Measurements from ENCODE around the gene IRS4. TPM values are rescaled to one million over a fixed set of nuclear protein-coding genes. Genes with fewer than 3 reads are reported as not detected.

Gene IRS4
- total RNA-seq, 4 donors from 2014 or later: 2.7 to 11.9 (median 10.5) TPM

DNA sequence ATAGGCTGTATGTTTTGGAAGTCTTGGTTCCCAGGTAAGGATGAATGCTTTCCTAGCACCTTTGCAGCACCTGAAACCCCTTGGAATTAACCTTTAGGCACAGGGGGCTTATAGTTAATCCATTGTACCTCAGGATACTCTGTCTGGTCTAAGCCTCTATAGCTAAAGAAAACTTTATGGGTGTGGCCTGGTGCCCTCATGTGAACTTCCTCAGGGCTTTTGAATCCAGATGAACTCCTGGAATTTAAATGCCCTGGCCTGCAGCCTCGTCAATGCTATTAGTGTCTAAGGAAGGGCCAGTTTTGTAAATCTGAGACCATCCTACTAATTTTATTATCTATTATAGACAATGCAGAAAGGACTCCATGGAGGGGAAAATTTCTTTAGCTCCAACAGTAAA is 33.8 kb downstream of the IRS4 start:
- H3K27me3 ChIP-seq: no peaks in the 10 kb centered on the region
- WGBS, 2 donors: 14 to 50% methylated on average over 1 of the region's 1 CpG
- no peak for DNase-seq
- no peaks in the 10 kb centered on the region for H3K4me1 ChIP-seq
- intact Hi-C loops (cut with DNase I): no loop called here
- no peak overlapping the region for H3K4me3 ChIP-seq (replicated peaks in 1 of 3)
- no peaks in the 10 kb centered on the region for H3K9me3 ChIP-seq
- no peak overlapping the region for H3K27ac ChIP-seq
- no peak for TF ChIP-seq POLR2A (IDR thresholded peaks at IDR 0.05)
- TF ChIP-seq, protein P1, sequence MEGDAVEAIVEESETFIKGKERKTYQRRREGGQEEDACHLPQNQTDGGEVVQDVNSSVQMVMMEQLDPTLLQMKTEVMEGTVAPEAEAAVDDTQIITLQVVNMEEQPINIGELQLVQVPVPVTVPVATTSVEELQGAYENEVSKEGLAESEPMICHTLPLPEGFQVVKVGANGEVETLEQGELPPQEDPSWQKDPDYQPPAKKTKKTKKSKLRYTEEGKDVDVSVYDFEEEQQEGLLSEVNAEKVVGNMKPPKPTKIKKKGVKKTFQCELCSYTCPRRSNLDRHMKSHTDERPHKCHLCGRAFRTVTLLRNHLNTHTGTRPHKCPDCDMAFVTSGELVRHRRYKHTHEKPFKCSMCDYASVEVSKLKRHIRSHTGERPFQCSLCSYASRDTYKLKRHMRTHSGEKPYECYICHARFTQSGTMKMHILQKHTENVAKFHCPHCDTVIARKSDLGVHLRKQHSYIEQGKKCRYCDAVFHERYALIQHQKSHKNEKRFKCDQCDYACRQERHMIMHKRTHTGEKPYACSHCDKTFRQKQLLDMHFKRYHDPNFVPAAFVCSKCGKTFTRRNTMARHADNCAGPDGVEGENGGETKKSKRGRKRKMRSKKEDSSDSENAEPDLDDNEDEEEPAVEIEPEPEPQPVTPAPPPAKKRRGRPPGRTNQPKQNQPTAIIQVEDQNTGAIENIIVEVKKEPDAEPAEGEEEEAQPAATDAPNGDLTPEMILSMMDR (IDR thresholded peaks at IDR 0.05): no peak
- no peaks in the 10 kb centered on the region for H3K36me3 ChIP-seq

DNA sequence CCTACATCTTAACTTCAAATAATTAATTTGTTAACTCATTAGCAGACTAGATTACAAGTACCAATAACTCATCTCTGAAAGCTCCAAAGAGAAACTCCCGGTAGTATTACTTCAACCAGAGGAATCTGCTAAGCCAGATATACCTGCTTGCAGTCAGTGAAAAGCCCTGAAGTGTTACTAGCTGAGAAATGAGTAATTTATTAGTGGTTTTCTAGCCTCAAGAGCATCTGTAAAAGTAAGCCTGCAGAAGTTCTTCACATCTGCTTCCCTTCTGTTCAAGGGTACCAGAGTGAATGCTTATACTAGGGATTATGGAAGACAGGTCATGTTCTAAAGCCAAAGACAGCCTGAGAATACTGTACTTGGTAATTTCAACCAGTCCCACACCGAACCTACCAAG is 34.7 kb downstream of the IRS4 start:
- Histone ChIP-seq H3K9me3 (no peaks in the 10 kb centered on the region), H3K27ac (no peak overlapping the region), H3K27me3 (no peaks in the 10 kb centered on the region), H3K4me1 (no peaks in the 10 kb centered on the region), H3K36me3 (no peaks in the 10 kb centered on the region), H3K4me3 (replicated peaks in 1 of 3) (no peak overlapping the region)
- no peak for TF ChIP-seq POLR2A (IDR thresholded peaks at IDR 0.05)
- TF ChIP-seq, protein P1 (IDR thresholded peaks at IDR 0.05): no peak
- intact Hi-C loops (cut with DNase I): no loop called here
- WGBS, 2 donors: 80 to 95% methylated on average over 1 to 2 of the region's 2 CpGs
- no peak for DNase-seq

DNA sequence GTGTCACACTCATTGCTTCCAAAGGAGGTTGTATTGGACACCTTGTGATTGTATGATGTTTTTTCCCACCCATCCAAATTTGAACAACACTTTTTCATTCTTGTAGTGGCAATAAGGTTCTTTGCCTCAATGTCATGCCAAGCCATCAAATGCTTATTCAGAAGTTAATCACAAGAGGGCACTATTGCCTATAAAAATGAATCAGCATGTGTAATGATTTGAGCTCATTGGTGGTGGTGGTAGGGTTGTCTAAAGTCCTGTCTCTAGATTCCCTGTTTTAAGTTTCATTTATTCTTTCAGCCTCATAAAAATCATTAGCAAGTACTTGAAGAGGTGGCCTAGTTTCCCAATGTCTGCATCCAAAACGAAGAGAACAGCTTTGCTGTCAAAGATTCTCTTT is 37.0 kb downstream of the IRS4 start:
- no peaks in the 10 kb centered on the region for H3K27me3 ChIP-seq
- no peaks in the 10 kb centered on the region for H3K9me3 ChIP-seq
- no peaks in the 10 kb centered on the region for H3K36me3 ChIP-seq
- no peak overlapping the region for H3K4me3 ChIP-seq (replicated peaks in 1 of 3)
- peak overlapping the region in 1 of 3 donors; percentile 51 for H3K27ac ChIP-seq
- H3K4me1 ChIP-seq: no peaks in the 10 kb centered on the region
- no peak for TF ChIP-seq POLR2A (IDR thresholded peaks at IDR 0.05)
- TF ChIP-seq, protein P1 (IDR thresholded peaks at IDR 0.05): peak in 3 of 6 experiments; percentile 19 to 49 (median 44)
- DNase-seq: no peak
- 33 to 41% methylated on average over 1 of the region's 1 CpG for WGBS, 2 donors
- intact Hi-C loops (cut with DNase I): no loop called here

DNA sequence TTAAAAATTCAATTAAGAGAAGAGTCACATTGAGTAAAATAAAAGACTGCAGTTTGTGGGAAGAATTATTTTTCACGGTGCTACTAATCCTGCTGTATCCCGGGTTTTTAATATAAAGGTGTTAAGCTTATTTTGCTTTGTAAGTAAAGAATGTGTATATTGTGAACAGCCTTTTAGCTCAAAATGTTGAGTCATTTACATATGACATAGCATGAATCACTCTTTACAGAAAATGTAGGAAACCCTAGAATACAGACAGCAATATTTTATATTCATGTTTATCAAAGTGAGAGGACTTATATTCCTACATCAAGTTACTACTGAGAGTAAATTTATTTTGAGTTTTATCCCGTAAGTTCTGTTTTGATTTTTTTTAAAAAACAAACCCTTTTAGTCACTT is 39.7 kb downstream of the IRS4 start:
- H3K4me3 ChIP-seq (replicated peaks in 1 of 3): no peak overlapping the region
- H3K27me3 ChIP-seq: no peaks in the 10 kb centered on the region
- no peak overlapping the region for H3K27ac ChIP-seq
- H3K4me1 ChIP-seq: no peaks in the 10 kb centered on the region
- H3K36me3 ChIP-seq: no peaks in the 10 kb centered on the region
- 94 to 96% methylated on average over 3 of the region's 3 CpGs for WGBS, 2 donors
- no peak for DNase-seq
- no peaks in the 10 kb centered on the region for H3K9me3 ChIP-seq
- no peak for TF ChIP-seq POLR2A (IDR thresholded peaks at IDR 0.05)
- TF ChIP-seq, protein P1 (IDR thresholded peaks at IDR 0.05): no peak
- intact Hi-C loops (cut with DNase I): no loop called here
